HG02840 (cell line): Measurements from ENCODE around the gene HAAO.

Source experiments
- ATAC-seq: cut with Tn5 transposase; IDR thresholded peaks from one replicate; pipeline ENCODE4 v1.9.1; 2021; ENCODE audit warnings: mild to moderate bottlenecking, moderate library complexity, moderate number of reproducible peaks; ENCODE audit not compliant: unreplicated experiment, low FRiP score

HAAO gene

GRCh38 chr2:42770288-42771131, 21.9 kb downstream of the HAAO start:
- ATAC-seq: no peak

- no peak for ATAC-seq
These were observed 22.6 kb downstream of the HAAO start for GRCh38 chr2:42769583-42770287.

GRCh38 chr2:42768706-42769256, 23.6 kb downstream of the HAAO start:
- no peak for ATAC-seq

GRCh38 chr2:42767899-42768705, 24.3 kb downstream of the HAAO start:
- no peak for ATAC-seq

GRCh38 chr2:42767080-42767898, 25.1 kb downstream of the HAAO start:
- ATAC-seq: no peak

GRCh38 chr2:42765686-42766085, 26.7 kb downstream of the HAAO start:
- ATAC-seq: no peak

GRCh38 chr2:42764901-42765300, 27.5 kb downstream of the HAAO start:
- ATAC-seq: no peak

- no peak for ATAC-seq
These were observed 28.3 kb downstream of the HAAO start, which contains the start of gene OXER1 for GRCh38 chr2:42764096-42764495. OXER1 (minus strand) TSS chr2:42764135; CDS start chr2:42764062, 73 bp downstream.

GRCh38 chr2:42762823-42763804, 29.3 kb downstream of the HAAO start:
- ATAC-seq: no peak

GRCh38 chr2:42762155-42762554, 30.2 kb downstream of the HAAO start:
- no peak for ATAC-seq

- no peak for ATAC-seq
These were observed 30.8 kb downstream of the HAAO start for GRCh38 chr2:42761554-42761953.

GRCh38 chr2:42758751-42759150, 33.6 kb downstream of the HAAO start:
- ATAC-seq: no peak

GRCh38 chr2:42757981-42758740, 34.2 kb downstream of the HAAO start:
- ATAC-seq: no peak

GRCh38 chr2:42756966-42757513, 35.3 kb downstream of the HAAO start:
- no peak for ATAC-seq

GRCh38 chr2:42756150-42756775, 36.1 kb downstream of the HAAO start:
- no peak for ATAC-seq

- ATAC-seq: no peak
These were observed 37.0 kb downstream of the HAAO start for GRCh38 chr2:42755191-42755880.

GRCh38 chr2:42754776-42755140, 37.6 kb downstream of the HAAO start:
- ATAC-seq: no peak
